K562 (cell line): ENCODE results near the gene CNNM2. TPM values are rescaled to one million over a fixed set of nuclear protein-coding genes. Genes with fewer than 3 reads are reported as not detected.

Experiments used
- ATAC-seq: fragments of 200-7000 bp; cut with Tn5 transposase; 3 replicates; pipeline ENCODE4 v1.9.1; 2020; ENCODE audit warnings: moderate library complexity
- BruUV-seq: library from RNA; stranded (reverse); fragments of 400-500 nt; replicated peaks from 2 replicates; lab custom pipeline; 2021; lab: Mats Ljungman, UMichigan
- CTCF ChIA-PET: fragments of 300-600 bp; formaldehyde crosslinking; extraction: SDS; loops from one replicate; lab custom pipeline; 2021; ENCODE audit warnings: low intra/inter-chr PET ratio; lab: Yijun Ruan, JAX
- POLR2A ChIA-PET: fragments of 300-600, 350-650 bp; sonication (Branson Sonifier 250); formaldehyde crosslinking; extraction: SDS; loops from one replicate; lab custom pipeline; 2021; ENCODE audit warnings: antibody characterized with exemption, inconsistent platforms; lab: Yijun Ruan, JAX
- DNase-seq, 4 experiments: peaks; one replicate each; pipeline versions ENCODE4 v3.0.0 to v3.0.0-alpha.2; 2011 to 2018; ENCODE audit warnings: low spot score in 3 of 4, mixed read lengths in 3 of 4; ENCODE audit errors: extremely low read depth in 1 of 4
- FAIRE-seq: peaks from 2 replicates; lab custom pipeline; 2011; peaks lifted over from hg19 to GRCh38; lab: Jason Lieb, UNC
- H2AFZ ChIP-seq: 2 replicates; pipeline ENCODE4 v1.6.0; 2011; ENCODE audit warnings: low read depth, low read length, control low read depth, inconsistent platforms
- H3K27ac ChIP-seq: fragments of 200-600 bp; 3 replicates; pipeline ENCODE4 v1.8.0; 2011; ENCODE audit warnings: low read depth, mild to moderate bottlenecking, control low read depth, inconsistent platforms, low read length, moderate library complexity, mixed read lengths; ENCODE audit errors: extremely low read depth
- H3K27me3 ChIP-seq, 2 experiments: fragments of 300-600 bp in 1 of 2; 2 replicates in 1 of 2; 3 replicates in 1 of 2; pipeline versions ENCODE4 v1.6.0 to v1.8.0; 2011; ENCODE audit warnings: inconsistent platforms in 2 of 2, low read length in 2 of 2, mild to moderate bottlenecking in 1 of 2, mixed read lengths in 1 of 2, moderate library complexity in 1 of 2; ENCODE audit not compliant: control insufficient read depth in 2 of 2, insufficient read depth in 2 of 2
- H3K36me3 ChIP-seq: fragments of 300-600 bp; 3 replicates; pipeline ENCODE4 v1.8.0; 2011; ENCODE audit warnings: mild to moderate bottlenecking, low read length, inconsistent platforms; ENCODE audit not compliant: control insufficient read depth, insufficient read depth
- H3K4me1 ChIP-seq, 2 experiments: fragments of 200-600 bp in 1 of 2; replicated peaks in 1 of 2; 2 replicates in 1 of 2; 3 replicates in 1 of 2; pipeline versions ENCODE4 v1.5.1 to v1.8.0; 2011; ENCODE audit warnings: inconsistent platforms in 2 of 2, low read length in 2 of 2, mild to moderate bottlenecking in 1 of 2, mixed read lengths in 1 of 2, moderate library complexity in 1 of 2; ENCODE audit not compliant: control insufficient read depth in 2 of 2, insufficient read depth in 2 of 2
- H3K4me2 ChIP-seq: 2 replicates; pipeline ENCODE4 v1.6.1; 2011; ENCODE audit warnings: low read length, control low read depth, inconsistent platforms, mixed read lengths; ENCODE audit not compliant: insufficient read depth
- H3K4me3 ChIP-seq: fragments of 200-600 bp; sonication (generic), shearing (Covaris generic); 2 replicates; pipeline ENCODE4 v1.5.1; 2016; ENCODE audit warnings: control low read depth, inconsistent platforms
- H3K79me2 ChIP-seq: fragments of 200-600 bp; 3 replicates; pipeline ENCODE4 v1.8.0; 2011; ENCODE audit warnings: low read length, inconsistent platforms; ENCODE audit not compliant: control insufficient read depth, insufficient read depth
- H3K9ac ChIP-seq, 2 experiments: 2 replicates each; pipeline versions ENCODE4 v1.6.0 to v1.6.1; 2011; ENCODE audit warnings: low read depth in 2 of 2, low read length in 2 of 2, control low read depth in 1 of 2, inconsistent platforms in 1 of 2, mild to moderate bottlenecking in 1 of 2, mixed read lengths in 1 of 2; ENCODE audit not compliant: insufficient read depth in 1 of 2
- H3K9me1 ChIP-seq: one replicate; pipeline ENCODE4 v1.6.0; 2011; ENCODE audit warnings: inconsistent platforms, mild to moderate bottlenecking, low read length, moderate library complexity; ENCODE audit not compliant: control insufficient read depth, insufficient read depth
- H3K9me3 ChIP-seq: replicated peaks from 2 replicates; pipeline ENCODE4 v1.5.1; 2011; ENCODE audit warnings: low read depth, low read length, inconsistent platforms; ENCODE audit not compliant: control insufficient read depth, insufficient read depth
- H4K20me1 ChIP-seq: replicated peaks from 2 replicates; pipeline ENCODE4 v1.6.1; 2011; ENCODE audit warnings: low read length, inconsistent platforms, mixed read lengths; ENCODE audit not compliant: control insufficient read depth, insufficient read depth
- ARNT ChIP-seq, 2 experiments: fragments of 450-650 bp; IDR thresholded peaks; 2 replicates each; pipeline ENCODE4 v1.6.1; 2016; ENCODE audit warnings: mild to moderate bottlenecking in 1 of 2
- CEBPG ChIP-seq, 3 experiments: fragments of 200-800 bp in 1 of 3; sonication (Bioruptor generic) in 1 of 3; sonication (generic) in 1 of 3; formaldehyde crosslinking in 1 of 3; IDR thresholded peaks in 2 of 3; conservative IDR thresholded peaks in 1 of 3; 2 replicates each; pipeline versions ENCODE4 v1.6.1 to v1.8.0; 2016 to 2022; ENCODE audit warnings: missing compliant biosample characterization in 2 of 3, missing genetic modification characterization in 2 of 3, mild to moderate bottlenecking in 1 of 3, missing genetic modification reagents in 1 of 3
- FOXJ3 ChIP-seq: sonication (generic); formaldehyde crosslinking; IDR thresholded peaks from 2 replicates; pipeline ENCODE4 v1.4.0; 2020; ENCODE audit warnings: mild to moderate bottlenecking, missing genetic modification reagents
- GATAD2B ChIP-seq: fragments of 450-650 bp; IDR thresholded peaks from 2 replicates; pipeline ENCODE4 v1.6.1; 2017; ENCODE audit warnings: mild to moderate bottlenecking, borderline replicate concordance
- HDAC3 ChIP-seq: fragments of 450-650 bp; IDR thresholded peaks from 2 replicates; pipeline ENCODE4 v1.6.1; 2018; ENCODE audit warnings: borderline replicate concordance, mild to moderate bottlenecking, moderate library complexity; ENCODE audit not compliant: partially characterized antibody
- OTX1 ChIP-seq: fragments of 450-650 bp; formaldehyde crosslinking; IDR thresholded peaks from 2 replicates; pipeline ENCODE4 v1.4.0; 2022; ENCODE audit warnings: mild to moderate bottlenecking
- RAD51 ChIP-seq: fragments of 450-650 bp; IDR thresholded peaks from 2 replicates; pipeline ENCODE4 v1.7.1; 2016; ENCODE audit warnings: low read depth, mild to moderate bottlenecking, borderline replicate concordance
- XRCC4 ChIP-seq: IDR thresholded peaks from one replicate; pipeline ENCODE4 v1.6.1; 2011; ENCODE audit not compliant: insufficient read depth, insufficient read length; ENCODE audit errors: extremely low read depth
- ZNF224 ChIP-seq: sonication (generic); formaldehyde crosslinking; IDR thresholded peaks from 2 replicates; pipeline ENCODE4 v1.8.0; 2022; ENCODE audit warnings: mild to moderate bottlenecking, missing genetic modification reagents
- ZNF253 ChIP-seq: fragments of 250-450 bp; sonication (Bioruptor Pico); conservative IDR thresholded peaks from 2 replicates; pipeline ENCODE4 v1.6.1; 2021; ENCODE audit warnings: mild to moderate bottlenecking
- ZNF408 ChIP-seq: fragments of 250-450 bp; sonication (Bioruptor Pico); IDR thresholded peaks from 2 replicates; pipeline ENCODE4 v1.4.0; 2020; ENCODE audit warnings: low read depth, mild to moderate bottlenecking, moderate library complexity
- WGBS: fragments of 100-300 bp; shearing (Covaris generic); methylation state at CpG from one replicate; pipeline ENCODE4 v1.1.6; 2016; ENCODE audit warnings: low coverage, mixed read lengths; ENCODE audit not compliant: insufficient coverage; ENCODE audit errors: missing lambda C conversion rate; 5-methylcytosine and 5-hydroxymethylcytosine counted together
- in situ Hi-C: fragments of 300-500 bp; cut with MboI; formaldehyde crosslinking; loops from 4 replicates; pipeline ENCODE4 v1.15.0; 2018; ENCODE audit warnings: inconsistent platforms, mixed read lengths
- intact Hi-C: fragments of 100-400 bp; cut with micrococcal nuclease; formaldehyde crosslinking; loops from 2 replicates; pipeline ENCODE4 v1.14.2; 2022
- polyA plus RNA-seq, 8 experiments: library from polyadenylated mRNA; depleted of rRNA in 4 of 8; stranded (reverse) in 5 of 8; unstranded in 3 of 8; fragments of >200 nt; fragmentation: Nextera tagmentation in 2 of 8; fragmentation: Illumina TruSeq in 1 of 8; extraction: Ambion mirVana in 2 of 8; extraction: Trizol in 1 of 8; gene quantifications; 2 replicates each; pipeline versions ENCODE4 v1.2.1 to v1.2.3, GENCODE V29; 2011 to 2014; ENCODE audit warnings: inconsistent platforms in 1 of 8, missing spikeins in 1 of 8
- total RNA-seq, 7 experiments: library from RNA; depleted of rRNA in 6 of 7; stranded (reverse); fragments of >200 nt in 6 of 7; fragmentation: Illumina TruSeq in 2 of 7; extraction: Trizol in 2 of 7; gene quantifications; 2 replicates each; pipeline versions ENCODE4 v1.2.1 to v1.2.3, GENCODE V29; 2011 to 2021; ENCODE audit warnings: low replicate concordance in 1 of 7
- TF ChIP-seq, protein P1 (sequence below), 2 experiments: fragments of 450-650 bp; IDR thresholded peaks; 2 replicates each; pipeline ENCODE4 v1.6.1; 2016; ENCODE audit warnings: mild to moderate bottlenecking in 2 of 2, borderline replicate concordance in 1 of 2, low read depth in 1 of 2, moderate library complexity in 1 of 2
- TF ChIP-seq, protein P2 (sequence below): fragments of 450-650 bp; formaldehyde crosslinking; IDR thresholded peaks from 2 replicates; pipeline ENCODE4 v1.4.0; 2022; ENCODE audit warnings: missing genetic modification characterization

Gene CNNM2
- total and polyA plus RNA-seq, 9 of the 15 experiments (the other 6 are each of a cell fraction or from before 2014, with no cell fraction given) = 0.21 to 5.0 (median 1.3) TPM

DNA sequence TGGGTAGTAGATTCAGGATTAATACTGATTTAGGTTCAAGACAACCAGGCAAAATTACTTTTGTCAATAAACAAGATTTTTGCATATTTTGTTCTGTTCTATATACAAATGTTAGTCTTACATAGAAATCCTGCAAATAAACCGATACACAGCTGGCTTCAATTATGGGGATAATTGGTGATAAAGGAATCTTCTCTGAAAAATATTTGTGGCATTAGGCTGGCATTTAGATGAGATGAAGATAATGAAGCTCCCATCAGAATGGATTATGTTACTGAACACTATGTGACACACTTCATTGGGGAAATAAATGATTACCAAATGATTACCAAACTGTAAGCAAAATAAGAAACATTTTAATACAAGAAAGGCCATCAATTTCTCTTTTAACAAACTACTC lies 209.1 kb downstream of the CNNM2 start:
- ChIA-PET CTCF (no interaction called here), POLR2A (no interaction called here)
- Histone ChIP-seq H2AFZ (no peak overlapping the region), H3K4me1 (peaks cover 2 to 4% of the 10 kb centered on the region in 2 experiments; a peak in 3 of 5 replicates), H3K27me3 (no peaks in the 10 kb centered on the region), H4K20me1 (no peaks in the 10 kb centered on the region), H3K4me2 (no peak overlapping the region), H3K9me3 (no peaks in the 10 kb centered on the region), H3K27ac (no peak overlapping the region), H3K36me3 (0 out of 3 replicates have a peak, but pooled peaks cover 2% of the 10 kb centered on the region), H3K79me2 (no peaks in the 10 kb centered on the region), H3K9me1 (no peaks in the 10 kb centered on the region), H3K4me3 (no peak overlapping the region), H3K9ac (no peak overlapping the region)
- in situ Hi-C loops = no loop called here
- FAIRE-seq (no peak), DNase-seq (no peak), ATAC-seq (no peak)
- no TSS peak for BruUV-seq
- 94% methylated on average over 1 of the region's 1 CpG for WGBS
- intact Hi-C loops = no loop called here
- TF ChIP-seq ARNT (IDR thresholded peaks at IDR 0.05) (no peak), OTX1 (CRISPR knock-in tag) (no peak), RAD51 (no peak), FOXJ3 (CRISPR knock-in tag) (no peak), ZNF408 (CRISPR knock-in tag) (no peak), HDAC3 (no peak), ZNF224 (CRISPR knock-in tag) (no peak), GATAD2B (no peak), CEBPG (CRISPR knock-in tag; IDR thresholded peaks at IDR 0.05) (no peak), CEBPG (tag; conservative IDR thresholded peaks at IDR 0.05 in 1 of 2, IDR thresholded peaks at IDR 0.05 in 1 of 2) (no peak), ZNF253 (CRISPR knock-in tag) (no peak), XRCC4 (no peak)
- TF ChIP-seq, protein P1, sequence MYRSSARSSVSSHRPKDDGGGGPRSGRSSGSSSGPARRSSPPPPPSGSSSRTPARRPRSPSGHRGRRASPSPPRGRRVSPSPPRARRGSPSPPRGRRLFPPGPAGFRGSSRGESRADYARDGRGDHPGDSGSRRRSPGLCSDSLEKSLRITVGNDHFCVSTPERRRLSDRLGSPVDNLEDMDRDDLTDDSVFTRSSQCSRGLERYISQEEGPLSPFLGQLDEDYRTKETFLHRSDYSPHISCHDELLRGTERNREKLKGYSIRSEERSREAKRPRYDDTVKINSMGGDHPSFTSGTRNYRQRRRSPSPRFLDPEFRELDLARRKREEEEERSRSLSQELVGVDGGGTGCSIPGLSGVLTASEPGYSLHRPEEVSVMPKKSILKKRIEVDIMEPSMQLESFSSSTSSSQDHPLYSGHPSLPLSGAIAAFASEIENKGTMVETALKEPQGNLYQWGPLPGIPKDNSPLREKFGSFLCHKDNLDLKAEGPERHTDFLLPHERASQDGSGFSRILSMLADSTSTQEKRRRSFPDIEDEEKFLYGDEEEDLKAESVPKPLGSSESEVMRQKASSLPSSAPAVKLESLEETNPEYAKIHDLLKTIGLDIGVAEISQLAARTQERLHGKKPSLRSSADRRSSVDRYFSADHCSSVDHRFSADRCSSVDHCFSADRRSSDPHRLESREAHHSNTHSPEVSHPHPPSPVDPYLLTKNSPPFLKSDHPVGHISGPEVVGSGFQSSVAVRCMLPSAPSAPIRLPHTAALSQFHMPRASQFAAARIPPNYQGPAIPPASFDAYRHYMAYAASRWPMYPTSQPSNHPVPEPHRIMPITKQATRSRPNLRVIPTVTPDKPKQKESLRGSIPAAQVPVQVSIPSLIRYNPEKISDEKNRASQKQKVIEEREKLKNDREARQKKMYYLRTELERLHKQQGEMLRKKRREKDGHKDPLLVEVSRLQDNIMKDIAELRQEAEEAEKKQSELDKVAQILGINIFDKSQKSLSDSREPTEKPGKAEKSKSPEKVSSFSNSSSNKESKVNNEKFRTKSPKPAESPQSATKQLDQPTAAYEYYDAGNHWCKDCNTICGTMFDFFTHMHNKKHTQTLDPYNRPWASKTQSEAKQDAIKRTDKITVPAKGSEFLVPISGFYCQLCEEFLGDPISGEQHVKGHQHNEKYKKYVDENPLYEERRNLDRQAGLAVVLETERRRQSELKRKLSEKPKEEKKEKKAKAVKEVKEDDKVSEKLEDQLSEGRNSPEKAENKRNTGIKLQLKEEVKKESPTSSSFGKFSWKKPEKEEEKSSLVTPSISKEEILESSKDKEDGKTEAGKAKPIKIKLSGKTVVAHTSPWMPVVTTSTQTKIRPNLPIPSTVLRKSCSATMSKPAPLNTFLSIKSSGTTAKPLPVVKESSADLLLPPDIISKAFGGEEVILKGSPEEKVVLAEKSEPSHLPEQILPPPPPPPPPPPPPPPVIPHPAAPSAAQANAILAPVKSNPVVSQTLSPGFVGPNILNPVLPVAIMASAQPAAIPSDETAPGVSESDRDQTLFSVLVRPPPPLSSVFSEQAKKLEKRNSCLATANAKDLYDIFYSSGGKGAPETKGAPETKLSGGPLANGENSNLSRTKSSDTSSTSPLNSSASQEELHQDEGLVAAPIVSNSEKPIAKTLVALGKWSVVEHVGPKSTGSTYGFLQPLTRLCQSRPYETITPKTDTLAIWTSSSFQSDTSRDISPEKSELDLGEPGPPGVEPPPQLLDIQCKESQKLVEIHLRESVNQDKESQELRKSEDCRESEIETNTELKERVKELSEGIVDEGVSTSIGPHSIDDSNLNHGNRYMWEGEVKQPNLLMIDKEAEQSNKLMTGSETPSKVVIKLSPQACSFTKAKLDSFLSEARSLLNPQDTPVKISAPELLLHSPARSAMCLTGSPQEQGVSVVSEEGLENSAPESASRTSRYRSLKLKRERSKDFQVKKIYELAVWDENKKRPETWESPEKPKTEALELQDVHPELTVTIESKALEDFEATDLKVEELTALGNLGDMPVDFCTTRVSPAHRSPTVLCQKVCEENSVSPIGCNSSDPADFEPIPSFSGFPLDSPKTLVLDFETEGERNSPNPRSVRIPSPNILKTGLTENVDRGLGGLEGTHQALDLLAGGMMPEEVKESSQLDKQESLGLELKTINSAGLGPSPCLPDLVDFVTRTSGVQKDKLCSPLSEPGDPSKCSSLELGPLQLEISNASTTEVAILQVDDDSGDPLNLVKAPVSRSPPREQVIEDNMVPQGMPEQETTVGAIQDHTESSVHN (IDR thresholded peaks at IDR 0.05; ENCODE audit: borderline replicate concordance in 1 of 2, low read depth in 1 of 2) = no peak
- TF ChIP-seq, protein P2, sequence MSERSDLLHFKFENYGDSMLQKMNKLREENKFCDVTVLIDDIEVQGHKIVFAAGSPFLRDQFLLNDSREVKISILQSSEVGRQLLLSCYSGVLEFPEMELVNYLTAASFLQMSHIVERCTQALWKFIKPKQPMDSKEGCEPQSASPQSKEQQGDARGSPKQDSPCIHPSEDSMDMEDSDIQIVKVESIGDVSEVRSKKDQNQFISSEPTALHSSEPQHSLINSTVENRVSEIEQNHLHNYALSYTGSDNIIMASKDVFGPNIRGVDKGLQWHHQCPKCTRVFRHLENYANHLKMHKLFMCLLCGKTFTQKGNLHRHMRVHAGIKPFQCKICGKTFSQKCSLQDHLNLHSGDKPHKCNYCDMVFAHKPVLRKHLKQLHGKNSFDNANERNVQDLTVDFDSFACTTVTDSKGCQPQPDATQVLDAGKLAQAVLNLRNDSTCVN = no peak
